RCC 7860 (cell line): Measurements from ENCODE around the gene FOXD3.

Source experiments
- DNase-seq: peaks from one replicate; pipeline ENCODE4 v3.0.0-alpha.2; 2015; ENCODE audit warnings: low spot score
- FAIRE-seq: peaks from 2 replicates; lab custom pipeline; 2012; peaks lifted over from hg19 to GRCh38; lab: Jason Lieb, UNC

FOXD3 gene

DNA sequence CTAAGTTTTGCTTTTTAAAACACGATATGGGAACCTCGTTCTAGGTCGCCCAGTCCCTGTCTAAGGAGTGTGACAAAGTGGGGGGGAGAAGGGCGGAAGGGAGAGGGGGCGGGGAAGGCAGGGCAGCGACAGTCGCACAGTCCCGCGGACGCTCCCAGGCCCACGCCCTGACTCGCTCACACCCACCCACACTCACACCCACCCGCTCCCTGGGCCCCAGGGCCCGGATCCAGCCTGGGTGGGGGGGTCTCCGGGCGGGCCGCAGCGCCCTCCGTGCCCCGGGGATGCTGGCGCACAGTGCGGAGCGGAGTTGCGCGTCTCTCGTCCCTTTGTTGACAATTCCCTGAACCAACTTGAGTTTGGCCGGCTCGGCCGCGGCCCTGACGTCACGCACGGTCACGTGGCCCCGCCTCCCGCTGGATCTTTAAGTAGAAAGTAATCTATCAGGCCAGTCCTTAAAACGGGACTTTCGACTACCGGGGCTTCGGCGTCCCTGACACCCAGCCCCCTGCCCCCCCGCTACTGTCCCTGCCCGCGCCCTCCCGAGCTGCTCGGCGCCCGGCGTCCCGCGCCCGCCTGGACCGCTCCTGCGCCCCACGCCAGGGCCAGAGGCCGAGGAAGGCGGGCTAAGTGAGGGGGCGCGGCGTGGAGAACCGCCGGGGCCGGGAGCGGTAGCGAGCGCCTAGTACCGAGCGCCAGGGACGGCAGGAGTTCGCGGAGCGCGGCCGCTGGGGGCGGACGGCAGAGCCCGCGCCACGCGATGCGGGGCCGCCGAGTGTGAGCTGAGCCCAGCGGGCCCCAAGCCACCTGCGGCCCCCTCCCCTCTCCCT, at the start of gene FOXD3:
Gene FOXD3, plus strand, starts transcription at position 454 of the 830 bp plus-strand sequence. CDS start 492 bp downstream, outside the sequence.
- DNase-seq (no peak), FAIRE-seq (no peak)

DNA sequence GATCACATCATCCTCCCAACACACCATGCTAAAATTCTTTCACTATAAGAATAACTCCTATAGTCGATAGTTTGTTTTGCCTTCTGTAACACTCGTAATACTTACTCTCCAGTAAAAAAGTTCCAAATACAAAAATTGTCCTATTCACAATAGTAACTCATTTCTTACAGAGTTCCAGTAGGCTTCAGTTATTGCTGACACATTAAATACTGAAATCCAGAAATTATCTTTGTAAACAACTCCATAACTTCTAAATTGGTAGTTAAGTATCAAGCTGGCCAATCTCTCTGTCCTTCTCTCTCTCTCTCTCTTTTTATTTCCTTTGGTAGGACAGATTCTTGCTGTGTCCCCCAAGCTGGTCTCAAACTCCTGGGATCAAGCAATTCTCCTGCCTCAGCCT, 49.6 kb upstream of the FOXD3 start:
- FAIRE-seq (no peak), DNase-seq (no peak)

DNA sequence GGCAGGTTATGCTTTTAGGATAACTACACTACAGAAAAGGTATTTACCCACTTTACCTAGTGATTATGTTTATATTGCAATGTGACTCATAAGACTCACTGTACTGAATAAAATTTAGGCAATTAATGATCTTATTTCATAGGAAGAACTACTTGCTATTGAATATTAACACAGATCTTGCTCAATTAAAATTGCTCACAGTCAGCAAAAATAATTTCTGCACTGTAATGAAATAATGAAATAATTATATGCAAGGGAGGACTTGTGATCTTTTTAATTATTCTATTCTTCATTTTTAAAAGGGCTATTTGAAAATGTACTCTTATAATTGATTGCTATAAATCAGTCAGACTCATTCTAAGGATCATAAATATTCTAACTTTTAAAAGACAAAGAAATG, 48.0 kb upstream of the FOXD3 start:
- FAIRE-seq = no peak
- DNase-seq = no peak

DNA sequence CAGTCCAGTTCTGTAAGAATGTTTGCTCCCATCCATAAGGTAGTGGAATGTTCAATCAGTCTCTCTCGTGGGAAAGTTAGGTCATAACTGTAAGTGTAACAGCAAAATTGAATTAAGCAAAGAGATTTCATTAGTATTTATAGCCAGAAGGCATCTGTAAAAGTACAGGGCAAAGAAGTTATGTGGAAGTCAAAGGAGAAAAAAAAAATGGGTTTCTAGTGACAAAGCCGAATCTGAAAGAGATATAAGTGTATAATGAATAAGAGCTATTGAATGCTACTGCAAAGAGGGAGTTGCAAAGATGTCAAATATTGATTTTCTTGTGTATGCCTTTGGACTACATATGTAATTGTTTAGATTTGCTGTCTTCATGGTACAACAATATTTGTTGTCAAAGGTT, 47.4 kb upstream of the FOXD3 start:
- DNase-seq (no peak), FAIRE-seq (no peak)

DNA sequence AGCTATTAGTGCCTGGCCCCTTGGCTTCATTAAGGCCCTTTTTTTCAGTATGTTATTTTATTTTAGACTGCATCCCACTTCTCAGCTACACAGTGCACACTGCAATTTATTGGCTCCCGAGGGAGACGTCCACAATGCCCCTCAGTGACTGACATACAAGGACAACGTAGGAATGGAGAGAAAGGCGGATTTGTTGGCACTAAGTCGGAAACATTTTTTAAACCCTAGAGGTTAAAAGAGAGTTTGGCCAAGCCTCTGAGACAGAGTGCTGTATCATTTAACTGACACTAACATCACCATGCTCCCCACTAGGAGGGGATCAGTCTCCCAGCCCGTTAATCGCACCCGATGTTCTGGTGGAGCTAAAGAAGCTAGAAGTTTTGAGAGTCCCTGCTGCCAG, 45.7 kb upstream of the FOXD3 start:
- DNase-seq = no peak
- no peak for FAIRE-seq

DNA sequence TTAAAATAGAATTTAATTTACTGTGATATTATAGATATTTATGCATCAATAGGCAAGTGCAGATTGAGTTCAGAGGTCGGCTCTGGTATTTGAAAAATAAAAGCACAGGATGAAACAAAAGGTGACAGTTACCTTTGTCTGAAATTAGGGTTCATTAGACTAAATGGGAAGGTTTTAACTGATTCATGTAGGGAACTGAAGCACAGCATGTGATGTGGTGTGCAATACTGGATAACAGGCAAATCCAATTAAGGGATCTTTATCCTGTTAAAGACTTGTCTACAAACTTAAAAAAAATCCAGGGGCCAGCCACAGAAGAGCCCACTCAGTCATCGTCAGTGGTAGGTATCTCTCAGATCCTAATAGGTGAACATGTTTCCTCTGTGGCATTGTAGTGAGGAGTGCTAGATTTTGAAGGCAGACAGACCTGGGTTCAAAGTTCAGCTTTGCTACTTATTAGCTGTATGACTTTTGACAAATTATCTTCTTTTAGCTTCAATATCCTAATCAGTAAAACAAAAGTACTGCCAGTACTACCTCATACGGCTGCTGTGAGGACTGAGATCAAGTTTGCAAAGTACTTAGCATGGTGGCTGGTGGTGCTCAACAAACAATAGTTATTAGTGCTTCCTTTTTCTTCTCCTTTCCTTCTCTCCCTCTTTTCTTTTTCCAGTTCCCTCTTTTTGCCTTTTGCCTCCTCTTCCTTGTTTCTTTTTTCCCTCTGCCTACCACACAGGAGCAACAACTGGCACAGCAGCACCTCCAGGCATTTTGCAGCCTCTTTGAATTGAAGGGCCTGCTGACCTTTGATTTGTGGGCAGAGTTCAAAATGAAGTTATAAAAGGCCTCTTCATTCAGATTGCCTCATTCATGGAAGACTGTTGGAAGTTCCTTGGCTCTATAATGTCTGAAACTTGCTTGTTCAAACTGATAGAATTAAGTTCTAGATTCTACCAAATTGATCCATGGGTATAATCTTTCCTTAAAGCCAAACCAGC, 44.9 kb upstream of the FOXD3 start:
- DNase-seq (no peak), FAIRE-seq (no peak)

DNA sequence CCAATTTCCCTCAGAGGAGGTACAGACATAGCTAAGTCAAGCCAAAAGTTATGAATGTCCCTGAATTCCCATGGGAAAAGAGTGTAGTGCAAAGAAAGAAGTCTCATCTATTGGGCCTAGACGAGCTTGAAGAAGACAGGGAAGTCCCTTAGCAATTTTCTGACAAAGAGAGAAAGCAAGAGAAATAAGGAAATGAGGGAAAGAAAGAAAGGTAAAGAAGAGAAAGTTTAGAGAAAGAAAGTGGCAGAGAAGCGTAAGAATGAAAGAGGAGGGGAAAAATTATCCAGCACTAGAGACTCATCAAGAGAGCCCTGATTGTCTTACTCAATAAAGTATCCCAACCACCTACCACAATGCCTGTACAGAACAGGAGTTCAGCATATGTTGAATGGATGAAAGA, 40.6 kb upstream of the FOXD3 start:
- no peak for DNase-seq
- no peak for FAIRE-seq

DNA sequence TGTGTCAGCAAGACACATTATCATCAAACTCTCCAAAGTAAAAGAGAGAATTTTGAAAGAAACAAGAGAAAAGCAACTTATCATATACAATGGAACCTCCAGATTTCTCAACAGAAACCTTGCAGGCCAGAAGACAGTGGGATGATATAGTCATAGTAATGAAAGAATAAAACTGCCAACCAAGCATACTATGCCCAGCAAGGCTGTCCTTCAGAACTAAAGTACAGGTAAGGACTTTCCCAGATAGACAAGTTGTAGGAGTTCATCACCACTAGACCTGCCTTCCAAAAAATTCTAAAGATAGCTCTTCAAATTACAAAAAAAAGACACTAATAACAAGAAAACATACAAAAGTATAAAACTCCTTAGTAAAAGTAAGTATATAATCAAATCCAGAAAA, 33.2 kb upstream of the FOXD3 start:
- no peak for FAIRE-seq
- no peak for DNase-seq

DNA sequence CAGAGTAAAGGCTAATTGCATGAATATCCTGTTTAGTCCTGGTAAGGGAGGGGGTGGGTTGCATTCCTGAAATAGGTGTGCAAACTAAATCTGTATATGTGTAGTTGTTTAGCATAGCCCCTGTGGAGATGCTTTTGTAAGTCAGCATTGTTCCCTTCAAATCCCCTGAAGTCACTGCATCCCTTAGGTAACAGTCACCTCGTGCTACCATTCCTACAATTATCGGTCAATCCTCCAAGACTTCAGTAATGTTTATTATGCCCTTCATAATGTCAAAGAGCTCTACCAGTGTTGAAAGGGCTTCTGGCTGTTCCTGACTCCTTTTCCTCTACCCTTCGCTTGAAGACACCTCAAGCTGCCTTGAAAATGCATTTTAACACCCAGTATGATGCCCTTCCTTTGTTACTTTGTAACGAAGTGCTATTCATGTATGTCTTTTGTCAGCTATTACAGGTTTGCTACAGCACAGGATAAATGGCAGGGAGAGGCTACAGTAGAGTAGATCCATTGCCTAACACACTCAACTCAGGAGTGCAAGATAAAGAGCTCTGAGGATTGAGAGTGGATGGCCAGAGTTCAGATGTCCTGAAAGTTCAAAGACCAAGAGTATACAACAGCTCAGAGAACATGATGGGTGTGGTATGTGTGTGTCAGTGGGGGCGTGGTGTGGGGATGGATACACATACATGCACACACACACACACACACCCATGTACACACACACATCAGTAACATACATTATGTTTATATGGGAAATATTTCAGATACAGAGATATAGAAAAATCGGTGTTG, 27.4 kb upstream of the FOXD3 start:
- no peak for DNase-seq
- no peak for FAIRE-seq

DNA sequence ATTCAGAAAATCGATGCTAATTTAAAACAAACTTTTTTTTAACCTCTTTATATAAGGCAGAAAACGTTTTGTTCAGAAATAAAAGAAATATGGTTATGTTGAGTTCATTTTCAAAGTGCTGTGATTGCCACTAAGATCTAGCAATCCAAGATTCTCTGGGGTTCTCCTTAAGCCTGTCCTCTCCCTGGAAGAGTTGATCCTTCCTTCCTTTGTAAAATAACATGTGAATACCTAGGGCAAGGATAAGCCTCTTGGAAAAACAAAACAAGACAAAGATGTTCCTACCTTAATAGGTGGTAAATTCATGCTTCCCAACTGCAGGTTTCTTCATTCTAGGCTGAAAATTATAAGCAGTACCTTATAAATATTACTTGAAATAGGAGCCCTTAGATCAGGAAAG, 18.0 kb upstream of the FOXD3 start:
- no peak for DNase-seq
- FAIRE-seq = no peak

DNA sequence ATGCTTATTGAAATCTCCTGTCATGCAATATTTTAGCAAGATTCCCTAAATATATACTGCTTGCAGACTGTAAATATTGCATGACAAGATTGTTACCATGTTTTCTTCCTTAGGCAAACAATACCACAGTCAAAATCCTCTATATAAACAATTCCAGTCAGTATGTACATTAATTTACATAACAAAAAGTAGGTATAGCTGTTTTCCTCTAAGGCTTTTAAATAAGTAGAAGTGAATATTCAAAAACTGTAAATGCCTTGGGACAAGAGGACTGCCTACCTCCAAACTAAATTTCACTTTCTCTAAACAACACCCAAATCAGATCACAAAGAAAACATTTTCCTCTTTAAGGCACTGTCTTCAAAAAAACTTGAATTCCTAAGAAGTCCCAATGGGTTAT, 17.3 kb upstream of the FOXD3 start:
- no peak for FAIRE-seq
- no peak for DNase-seq

DNA sequence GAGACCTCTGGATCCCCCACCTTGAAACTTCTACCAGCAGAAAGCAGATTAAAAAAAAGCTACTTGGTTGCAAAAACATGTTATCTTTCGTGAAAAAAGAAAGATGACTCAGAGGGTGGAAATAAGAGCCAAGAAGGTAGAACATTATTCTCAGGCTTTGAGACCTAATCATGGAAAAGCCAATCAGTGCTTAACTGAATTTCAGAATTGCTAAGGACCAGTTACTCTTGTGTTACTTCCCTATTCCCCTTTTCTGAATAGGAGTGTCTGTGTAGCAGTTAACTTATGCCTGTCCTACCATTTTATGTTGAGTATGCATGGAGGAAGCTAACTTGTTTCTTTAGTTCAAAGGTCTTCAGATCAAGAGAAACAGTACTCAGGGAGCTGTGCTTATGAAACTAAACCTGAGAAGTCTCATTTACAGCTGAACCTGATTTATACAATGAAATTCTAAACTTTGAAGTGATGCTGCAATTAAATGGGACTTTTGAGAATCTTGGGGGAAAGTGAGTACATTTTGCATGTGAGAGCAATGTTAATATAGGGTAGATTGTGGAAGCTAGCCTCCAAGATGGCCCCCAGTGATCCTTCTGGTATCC, 15.1 kb upstream of the FOXD3 start:
- no peak for FAIRE-seq
- DNase-seq = no peak

DNA sequence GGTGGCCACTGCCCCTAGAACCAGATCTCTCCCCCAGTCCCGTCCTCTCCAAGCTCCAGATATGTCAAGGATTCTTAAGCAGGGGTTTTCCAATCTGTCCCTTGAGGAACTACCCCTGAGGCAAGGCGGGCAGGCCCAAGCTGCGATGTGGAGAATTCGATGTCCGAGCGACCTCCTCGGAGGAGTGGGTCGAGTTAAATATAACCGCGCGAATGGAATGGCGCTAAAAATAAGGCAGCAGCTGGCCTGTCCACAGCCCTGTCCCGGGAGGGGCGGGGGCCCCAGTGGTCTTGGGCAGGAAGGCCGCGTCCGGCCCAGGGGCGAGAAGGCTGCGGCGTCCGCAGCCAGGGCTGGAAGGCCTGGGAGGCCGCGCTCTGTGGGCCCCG, 5.8 kb upstream of the FOXD3 start:
- FAIRE-seq (no peak), DNase-seq (no peak)

DNA sequence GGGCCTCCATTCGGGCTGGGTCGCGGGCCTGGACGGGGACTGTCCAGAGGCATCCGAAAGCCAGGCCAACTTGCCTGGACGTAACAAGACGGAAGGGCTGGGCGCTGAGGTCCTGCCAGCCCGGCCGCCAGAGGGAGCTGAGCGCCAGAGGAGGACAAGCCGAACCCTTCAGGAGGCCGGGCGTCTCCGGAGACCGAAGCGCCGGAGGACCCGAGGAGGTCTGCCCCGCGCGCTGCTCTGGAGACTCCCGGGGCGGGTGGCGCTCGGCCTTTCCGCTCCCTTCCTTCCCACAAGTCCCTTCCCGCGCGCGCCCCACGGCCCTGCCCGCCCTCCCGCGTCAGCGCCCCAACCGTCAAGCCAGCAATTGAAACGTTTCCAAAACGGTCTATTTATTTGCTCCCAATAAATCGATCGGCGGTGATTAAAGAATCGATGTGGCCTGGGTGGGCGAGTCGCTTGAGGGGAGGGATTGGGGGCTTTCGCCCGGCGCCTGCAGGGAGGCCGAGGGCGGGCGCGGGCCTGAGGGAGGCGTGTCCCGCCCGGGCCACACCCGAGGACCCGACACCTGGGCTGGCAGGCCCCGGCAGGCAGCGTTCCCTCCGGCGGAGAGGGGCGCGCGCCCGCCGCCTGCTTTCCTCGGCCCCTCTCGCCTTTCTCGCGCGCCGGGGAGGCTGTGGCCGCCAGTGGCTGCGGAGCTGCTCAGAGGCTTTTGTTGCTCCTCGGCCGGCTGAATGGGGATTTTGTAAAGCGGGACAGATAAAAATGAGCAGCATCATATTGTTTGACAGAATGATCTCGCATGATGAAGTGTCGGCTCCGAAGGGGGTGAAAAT, 5.2 kb upstream of the FOXD3 start:
- DNase-seq (no peak), FAIRE-seq (no peak)

DNA sequence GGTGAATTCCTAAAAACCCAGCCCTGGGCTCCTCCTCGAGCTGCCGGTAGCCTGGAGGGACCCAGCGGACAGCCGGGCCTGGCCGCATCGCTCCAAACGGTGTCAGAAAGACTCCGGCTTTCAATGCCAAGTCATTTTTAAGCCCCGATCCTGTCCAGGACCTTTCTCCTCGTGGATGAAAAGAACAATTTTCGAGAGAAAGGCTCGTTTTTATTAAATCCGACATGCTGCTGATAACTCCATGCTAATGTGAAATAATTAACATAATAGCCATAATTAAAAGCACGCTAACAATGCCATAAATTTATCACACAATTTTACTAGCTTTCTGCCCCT, 4.6 kb upstream of the FOXD3 start:
- FAIRE-seq (no peak), DNase-seq (no peak)

DNA sequence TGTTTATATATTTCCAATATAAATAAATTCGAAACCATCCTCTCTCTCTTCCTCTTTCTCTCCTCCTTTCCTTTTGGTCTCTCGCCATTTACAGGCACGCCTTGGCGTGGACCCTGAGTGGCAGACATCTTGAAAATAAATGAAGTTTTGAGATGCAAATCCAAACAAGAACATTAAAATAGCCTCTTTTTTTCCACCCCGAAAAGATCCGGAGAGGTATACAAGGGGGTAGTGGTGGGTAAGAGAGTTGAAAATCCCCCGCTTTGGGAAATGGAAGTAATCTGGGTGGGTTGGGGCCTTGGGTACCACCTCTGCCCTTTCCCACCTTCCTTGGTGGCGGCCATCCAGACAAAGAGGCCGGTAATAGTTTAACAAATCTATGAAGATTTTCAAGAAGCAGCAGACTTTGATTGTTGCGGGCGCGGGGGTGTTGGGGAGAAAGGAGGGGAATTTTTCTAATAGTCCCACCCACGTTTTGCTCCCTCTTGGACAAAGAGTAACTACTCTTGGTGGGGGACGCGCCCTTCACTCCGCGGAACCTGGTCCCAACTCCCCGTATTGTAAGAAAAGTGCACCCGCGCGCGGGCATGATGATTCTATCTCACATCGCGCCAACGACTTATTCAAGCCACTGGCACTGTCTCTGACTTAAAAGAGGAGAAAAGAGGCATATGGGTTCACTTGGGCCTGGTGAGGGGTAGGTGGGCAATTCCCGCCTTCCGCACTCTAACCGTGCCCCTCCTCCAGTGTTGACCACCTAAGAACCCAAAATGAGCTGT, 4.0 kb upstream of the FOXD3 start:
- DNase-seq (no peak), FAIRE-seq (no peak)

DNA sequence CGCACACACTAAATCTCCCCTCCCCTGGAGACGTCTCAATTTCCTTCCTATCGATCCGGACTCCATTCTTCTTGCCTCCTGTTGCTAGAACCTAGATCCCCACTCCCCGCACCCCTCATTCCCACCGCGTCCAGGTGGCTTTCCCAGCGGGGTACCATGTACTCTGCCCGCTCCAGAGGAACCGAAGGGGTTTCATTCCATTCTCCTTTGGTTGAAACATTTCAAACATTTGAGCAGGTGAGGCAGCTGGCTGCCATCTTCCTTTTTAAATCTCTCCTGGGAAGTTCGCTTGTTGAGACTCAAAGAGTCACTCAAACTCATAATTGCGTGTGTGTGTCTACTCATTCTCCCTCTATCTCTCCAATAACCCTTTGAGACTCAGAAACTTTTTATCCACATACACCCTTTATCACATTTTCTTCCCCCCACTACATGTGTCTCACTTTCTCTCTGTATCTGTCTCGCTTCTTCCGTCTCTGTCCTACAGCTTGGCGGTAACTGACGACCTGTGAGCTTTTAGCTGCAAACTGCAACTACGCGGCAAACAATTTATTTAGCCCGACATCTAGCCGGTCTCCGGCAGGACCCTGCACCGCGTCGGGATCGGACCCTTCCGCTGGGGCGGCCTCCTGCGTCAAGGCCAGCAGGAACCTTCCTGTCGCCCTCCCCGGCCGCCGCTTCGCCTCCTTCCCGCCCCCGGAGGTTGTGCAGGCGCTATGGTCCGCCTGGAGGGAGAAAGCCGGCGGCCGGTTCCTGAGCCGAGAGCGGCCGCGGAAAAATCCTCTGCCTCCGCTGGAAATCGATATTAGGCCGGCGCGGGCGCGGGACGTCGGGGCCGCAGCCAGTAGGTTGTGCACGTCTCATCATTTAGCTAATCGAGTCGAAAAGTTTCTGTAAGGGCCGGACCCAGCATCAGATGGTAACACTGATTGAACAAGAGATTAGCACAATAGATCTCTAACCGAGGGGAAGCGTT, 3.0 kb upstream of the FOXD3 start:
- FAIRE-seq (no peak), DNase-seq (no peak)
